Measurements from ENCODE around the gene CAPN11. TPM values are rescaled to one million over a fixed set of nuclear protein-coding genes. Genes with fewer than 3 reads are reported as not detected.

The CAPN11 gene
- total RNA-seq, 1 experiment from 2014 or later = 0.28 TPM

DNA sequence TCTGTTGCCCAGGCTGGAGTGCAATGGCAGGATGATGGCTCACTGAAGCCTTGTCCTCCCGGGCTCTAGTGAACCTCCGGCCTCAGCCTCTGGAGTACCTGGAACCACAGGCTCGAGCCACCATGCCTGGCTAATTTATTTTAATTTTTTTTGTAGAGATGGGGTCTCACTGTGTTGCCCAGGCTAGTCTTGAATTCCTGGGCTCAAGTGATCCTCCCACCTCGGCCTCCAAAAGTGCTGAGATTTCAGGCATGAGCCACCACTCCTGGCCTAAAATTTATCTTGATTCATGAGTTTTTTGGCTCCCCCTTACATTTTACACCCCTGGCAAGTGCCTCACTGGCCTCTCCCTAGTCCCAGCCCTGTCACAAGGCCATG lies 62.3 kb downstream of the CAPN11 start:
- H3K23ac ChIP-seq (ENCODE audit: insufficient read length, low read depth, low read length) = no peak overlapping the region
- no peaks in the 10 kb centered on the region for H3K27me3 ChIP-seq (ENCODE audit: insufficient read depth, low read length)
- no peak overlapping the region for H2BK12ac ChIP-seq (ENCODE audit: insufficient read length, low read depth, low read length)
- H3K4me1 Mint-ChIP-seq = peaks cover 67 to 70% of the 10 kb centered on the region in 2 experiments
- no peak overlapping the region for H3K4me2 ChIP-seq (ENCODE audit: insufficient read depth, insufficient read length, low read length)
- peak overlapping the region in 1 of 2 experiments; percentile 47; a peak in 2 of 5 replicates for H3K4me3 Mint-ChIP-seq
- peaks cover 13% of the 10 kb centered on the region for H3K79me1 ChIP-seq (ENCODE audit: insufficient read depth, low read depth, low read length, poor library complexity, severe bottlenecking)
- no peak overlapping the region for H2AK5ac ChIP-seq (ENCODE audit: insufficient read length, low read length)
- peaks cover 0 to 3% (median 0%) of the 10 kb centered on the region in 3 experiments; a peak in 2 of 7 replicates for H3K36me3 Mint-ChIP-seq (ENCODE audit: insufficient read depth in 1 of 3, low read depth in 3 of 3)
- no peaks in the 10 kb centered on the region; a peak in 1 of 5 replicates for H3K9me3 Mint-ChIP-seq
- H3K9me3 ChIP-seq (ENCODE audit: control insufficient read depth, low read depth, low read length) = no peaks in the 10 kb centered on the region
- no peak overlapping the region for H2BK120ac ChIP-seq (ENCODE audit: low read depth, low read length, poor library complexity, severe bottlenecking)
- no peak overlapping the region for H3K14ac ChIP-seq (ENCODE audit: insufficient read depth, low read length)
- peaks cover 22% of the 10 kb centered on the region; the same call in 1 of the 2 replicates for H3K4me1 ChIP-seq (ENCODE audit: insufficient read depth, low read length)
- H4K5ac ChIP-seq (ENCODE audit: insufficient read length, low read depth, low read length) = no peak overlapping the region
- H3T11ph ChIP-seq (ENCODE audit: low read length) = no peak overlapping the region
- no peak overlapping the region for H3K56ac ChIP-seq (ENCODE audit: insufficient read length, low read depth, low read length)
- no peak for TF ChIP-seq CTCF (conservative IDR thresholded peaks at IDR 0.05)
- H3K9ac ChIP-seq (ENCODE audit: extremely low read depth, insufficient read length, low read length) = no peak overlapping the region
- H2BK5ac ChIP-seq (ENCODE audit: insufficient read length, low read length) = no peak overlapping the region
- no peak overlapping the region for H3K27ac ChIP-seq (ENCODE audit: insufficient read length, low read depth, low read length)
- H2BK20ac ChIP-seq (ENCODE audit: low read depth, low read length, poor library complexity, severe bottlenecking) = no peak overlapping the region
- H4K8ac ChIP-seq (replicated peaks; ENCODE audit: insufficient read length, low read depth, low read length) = no peak overlapping the region
- H2BK15ac ChIP-seq (ENCODE audit: low read depth, low read length) = no peak overlapping the region
- H3K18ac ChIP-seq (ENCODE audit: insufficient read length, low read depth, low read length) = no peak overlapping the region
- H3K79me2 ChIP-seq (ENCODE audit: insufficient read depth, low read length) = peaks cover 13% of the 10 kb centered on the region; the same call in 1 of the 2 replicates
- H3K27ac Mint-ChIP-seq = peak overlapping the region in 2 of 3 experiments; percentile 81 to 85; a peak in 5 of 7 replicates
- H4K91ac ChIP-seq (ENCODE audit: insufficient read length, low read depth, low read length) = no peak overlapping the region
- H4K20me1 ChIP-seq (ENCODE audit: control insufficient read depth, insufficient read depth, insufficient read length) = no peaks in the 10 kb centered on the region
- WGBS (ENCODE audit: extremely low coverage, insufficient read length, low lambda C conversion rate) = no CpG with 5 or more reads among the region's 4 CpGs
- DNase-seq = no peak
- H3K23me2 ChIP-seq (ENCODE audit: insufficient read length, low read depth, low read length, poor library complexity, severe bottlenecking) = peaks cover 22% of the 10 kb centered on the region
- no peak overlapping the region for H3K4ac ChIP-seq (ENCODE audit: low read depth, low read length)
- peaks cover 3% of the 10 kb centered on the region for H3K27me3 Mint-ChIP-seq (ENCODE audit: low read depth)
- no peak overlapping the region for H2AFZ ChIP-seq (ENCODE audit: low read length)

All from H9 (cell line).